Panc1 (cell line): ENCODE results near the gene KRT36. TPM values are rescaled to one million over a fixed set of nuclear protein-coding genes. Genes with fewer than 3 reads are reported as not detected.

ENCODE experiments used
- ATAC-seq: fragments of 200-7000 bp; cut with Tn5 transposase; 2 replicates; pipeline ENCODE4 v1.9.1; 2020; ENCODE audit warnings: mild to moderate bottlenecking, moderate library complexity
- BruUV-seq: library from RNA; stranded (reverse); fragments of 400-500 nt; replicated peaks from 2 replicates; lab custom pipeline; 2021; lab: Mats Ljungman, UMichigan
- CTCF ChIA-PET: fragments of 300-600 bp; sonication (Branson Sonifier 250); formaldehyde crosslinking; loops from one replicate; lab custom pipeline; 2022; ENCODE audit warnings: antibody characterized with exemption; lab: Charles Lee
- POLR2A ChIA-PET: fragments of 300-600 bp; sonication (Branson Sonifier 250); formaldehyde crosslinking; loops from one replicate; lab custom pipeline; 2022; ENCODE audit warnings: antibody characterized with exemption; lab: Charles Lee
- DNase-seq: peaks from one replicate; pipeline ENCODE4 v3.0.0-alpha.2; 2010; ENCODE audit warnings: low read depth, low spot score
- H3K27ac ChIP-seq: 2 replicates; pipeline ENCODE4 v1.5.1; 2011; ENCODE audit warnings: mild to moderate bottlenecking, low read length, inconsistent platforms
- H3K27me3 ChIP-seq: fragments of 200-500 bp; sonication (Bioruptor generic); 2 replicates; pipeline ENCODE4 v1.6.0; 2014; ENCODE audit warnings: low read length, inconsistent platforms; ENCODE audit not compliant: control insufficient read depth, insufficient read depth
- H3K36me3 ChIP-seq: fragments of 200-500 bp; sonication (Bioruptor generic); 2 replicates; pipeline ENCODE4 v1.5.1; 2014; ENCODE audit warnings: inconsistent platforms, mild to moderate bottlenecking, low read length, moderate library complexity; ENCODE audit not compliant: control insufficient read depth, insufficient read depth
- H3K4me1 ChIP-seq: 2 replicates; pipeline ENCODE4 v1.5.1; 2011; ENCODE audit warnings: inconsistent platforms, mild to moderate bottlenecking, low read length, moderate library complexity; ENCODE audit not compliant: control insufficient read depth, insufficient read depth
- H3K4me3 ChIP-seq, 2 experiments: 2 replicates each; pipeline ENCODE4 v1.5.1; 2011 to 2012; ENCODE audit warnings: low read depth in 2 of 2, low read length in 2 of 2, mild to moderate bottlenecking in 2 of 2, inconsistent platforms in 1 of 2, moderate library complexity in 1 of 2
- H3K9me3 ChIP-seq: fragments of 200-500 bp; sonication (Bioruptor generic); 2 replicates; pipeline ENCODE4 v1.5.1; 2014; ENCODE audit warnings: low read depth, mild to moderate bottlenecking, inconsistent platforms, low read length, moderate library complexity; ENCODE audit not compliant: control insufficient read depth, insufficient read depth
- CTCF ChIP-seq: fragments of 450-650 bp; IDR thresholded peaks from 2 replicates; pipeline ENCODE4 v1.5.1; 2017; ENCODE audit warnings: mild to moderate bottlenecking
- POLR2AphosphoS5 ChIP-seq: IDR thresholded peaks from 2 replicates; pipeline ENCODE4 v1.6.1; 2012; ENCODE audit warnings: mild to moderate bottlenecking, low read depth, low read length, moderate library complexity
- REST ChIP-seq, 2 experiments: IDR thresholded peaks; 2 replicates each; pipeline ENCODE4 v1.6.1; 2011 to 2012; ENCODE audit warnings: low read depth in 2 of 2, control low read depth in 1 of 2, low read length in 1 of 2, mild to moderate bottlenecking in 1 of 2, moderate library complexity in 1 of 2; ENCODE audit not compliant: insufficient read depth in 1 of 2
- SIN3A ChIP-seq: IDR thresholded peaks from 2 replicates; pipeline ENCODE4 v1.6.1; 2012; ENCODE audit warnings: low read depth, mild to moderate bottlenecking, low read length, moderate library complexity, borderline replicate concordance; ENCODE audit not compliant: insufficient read depth
- TCF7L2 ChIP-seq: IDR thresholded peaks from 2 replicates; pipeline ENCODE4 v1.6.1; 2011; ENCODE audit warnings: mild to moderate bottlenecking, low read depth, low read length, inconsistent platforms
- in situ Hi-C: cut with HindIII; loops from 2 replicates; pipeline ENCODE4 v1.10.0; 2016; ENCODE audit warnings: low sequenced_read_pairs, low pct_unique_long_range_greater_than_20kb
- intact Hi-C: fragments of 100-400 bp; cut with micrococcal nuclease; formaldehyde crosslinking; loops from one replicate; pipeline ENCODE4 v1.10.0; 2022; ENCODE audit not compliant: unreplicated experiment
- total RNA-seq: library from RNA; stranded (reverse); gene quantifications from one replicate; pipeline ENCODE4 v1.2.1, GENCODE V29; 2021; ENCODE audit not compliant: unreplicated experiment

KRT36 gene
- total RNA-seq, 1 experiment from 2014 or later: not detected

- peak overlapping the region; percentile 85 for H3K27ac ChIP-seq
- POLR2A ChIA-PET: interaction anchor here (0.7 kb wide), 1 partner anchor 10 kb away, joined by 3 read pairs; no protein-coding TSS in a partner anchor
Measured at GRCh38 chr17:41463746-41464145, 26.0 kb downstream of the KRT36 start.

GRCh38 chr17:41462705-41463104 is 27.0 kb downstream of the KRT36 start:
- BruUV-seq: no TSS peak
- in situ Hi-C loops: no loop called here
- ATAC-seq (no peak), DNase-seq (no peak)
- TF ChIP-seq CTCF (no peak), TCF7L2 (no peak), REST (IDR thresholded peaks at IDR 0.05; ENCODE audit: insufficient read depth in 1 of 2, low read depth in 2 of 2, low read length in 1 of 2) (no peak), SIN3A (no peak), POLR2AphosphoS5 (no peak)
- no peaks in the 10 kb centered on the region for H3K36me3 ChIP-seq
- H3K27ac ChIP-seq: peak overlapping the region; percentile 49; the same call in 1 of the 2 replicates
- POLR2A ChIA-PET: no interaction called here
- H3K27me3 ChIP-seq: no peaks in the 10 kb centered on the region
- H3K4me3 ChIP-seq: no peak overlapping the region
- intact Hi-C loops: no loop called here
- no peaks in the 10 kb centered on the region for H3K9me3 ChIP-seq
- CTCF ChIA-PET: interaction anchor here (0.8 kb wide), 1 partner anchor 56 kb away, joined by 3 read pairs; the partner anchor contains the start of gene KRT15
- peaks cover 17% of the 10 kb centered on the region for H3K4me1 ChIP-seq

More at GRCh38 chr17:41463746-41464145, 26.0 kb downstream of the KRT36 start:
- intact Hi-C loops: no loop called here
- DNase-seq (no peak), ATAC-seq (no peak)
- Histone ChIP-seq H3K27me3 (no peaks in the 10 kb centered on the region), H3K4me1 (peaks cover 17% of the 10 kb centered on the region), H3K4me3 (no peak overlapping the region), H3K9me3 (peaks cover 5% of the 10 kb centered on the region; the same call in 1 of the 2 replicates), H3K36me3 (no peaks in the 10 kb centered on the region)
- in situ Hi-C loops: no loop called here
- TF ChIP-seq CTCF (no peak), POLR2AphosphoS5 (no peak)
- no TSS peak for BruUV-seq
- CTCF ChIA-PET: no interaction called here
